Heart left ventricle (tissue), 13 donors: ENCODE data around the gene THAP6.
A peak's percentile ranks its signal among the peaks of the same experiment; 100 is the strongest.

ENCODE experiments used
- POLR2A ChIP-seq, 2 donors: fragments of 450-650 bp; IDR thresholded peaks; one replicate each; pipeline ENCODE4 v1.6.1; 2017; ENCODE audit warnings: antibody characterized with exemption in 2 of 2, mild to moderate bottlenecking in 2 of 2, moderate library complexity in 2 of 2
- TF ChIP-seq, protein P1 (sequence below), 12 donors: fragments of 200-600 bp; sonication (generic) in 4 of 12; IDR thresholded peaks; one replicate each; pipeline versions ENCODE4 v1.5.0 to v1.8.0; 2018 to 2022; ENCODE audit warnings: antibody characterized with exemption in 12 of 12, mild to moderate bottlenecking in 5 of 12
- donor health status: ischemic (EF 13 %, LVEDD 7.1; RV severe dilation, severe dysfunction).
- donor health status: DM: no; HTN: yes; CAD: no.
- donor health status: DM: no; HTN: no; CAD: no.
- donor health status: ischemic (EF 25% LVEDD 6.9; RV normal size, moderate dysfunction).
- donor health status: ischemic (EF 25% LVEDD 5.7; RV mildly dilated, moderate dysfunction).
- donor health status: ischemic (EF 35%, LVEDD 5.7; RV mildly dilated, moderate dysfunction).
- donor health status: nonischemic (EF 11% LVEDD 7.7; RV severe dilation, severe dysfunction).
- donor health status: DM: yes; HTN: yes; CAD: no.
- donor health status: PGD.
- donor health status: ischemic (EF 29% LVEDD 5.4; RV normal size, mild dysfunction).
- donor health status: nonischemic (EF 23%, LVEDD 6.1; RV moderate dilation, normal function).

DNA sequence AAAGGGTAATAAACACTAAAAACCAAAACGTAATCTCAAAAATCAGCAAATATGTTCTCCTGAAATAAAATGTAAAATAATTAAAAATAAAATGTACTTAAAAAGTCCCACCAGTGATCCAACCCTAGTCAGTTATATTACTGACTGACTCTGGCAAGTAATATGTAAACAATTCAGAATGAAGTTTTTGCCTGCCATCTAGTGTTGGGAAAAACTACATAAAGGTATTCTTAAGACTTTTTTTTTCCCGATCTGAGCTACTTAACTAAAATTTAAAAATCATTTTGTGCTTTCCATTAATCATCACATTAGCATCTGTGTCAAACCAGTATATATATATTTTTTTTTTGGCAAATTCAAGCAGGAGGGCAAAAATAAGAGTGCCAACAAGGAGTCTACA lies 24.1 kb upstream of the THAP6 start:
- TF ChIP-seq, protein P1, sequence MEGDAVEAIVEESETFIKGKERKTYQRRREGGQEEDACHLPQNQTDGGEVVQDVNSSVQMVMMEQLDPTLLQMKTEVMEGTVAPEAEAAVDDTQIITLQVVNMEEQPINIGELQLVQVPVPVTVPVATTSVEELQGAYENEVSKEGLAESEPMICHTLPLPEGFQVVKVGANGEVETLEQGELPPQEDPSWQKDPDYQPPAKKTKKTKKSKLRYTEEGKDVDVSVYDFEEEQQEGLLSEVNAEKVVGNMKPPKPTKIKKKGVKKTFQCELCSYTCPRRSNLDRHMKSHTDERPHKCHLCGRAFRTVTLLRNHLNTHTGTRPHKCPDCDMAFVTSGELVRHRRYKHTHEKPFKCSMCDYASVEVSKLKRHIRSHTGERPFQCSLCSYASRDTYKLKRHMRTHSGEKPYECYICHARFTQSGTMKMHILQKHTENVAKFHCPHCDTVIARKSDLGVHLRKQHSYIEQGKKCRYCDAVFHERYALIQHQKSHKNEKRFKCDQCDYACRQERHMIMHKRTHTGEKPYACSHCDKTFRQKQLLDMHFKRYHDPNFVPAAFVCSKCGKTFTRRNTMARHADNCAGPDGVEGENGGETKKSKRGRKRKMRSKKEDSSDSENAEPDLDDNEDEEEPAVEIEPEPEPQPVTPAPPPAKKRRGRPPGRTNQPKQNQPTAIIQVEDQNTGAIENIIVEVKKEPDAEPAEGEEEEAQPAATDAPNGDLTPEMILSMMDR (IDR thresholded peaks at IDR 0.05), result peak in 6 of 12 donors; percentile 6 to 39 (median 30)
- no peak for TF ChIP-seq POLR2A (IDR thresholded peaks at IDR 0.05)
